ENCODE measurements around the gene ADGRD1.

The ADGRD1 gene

GRCh38 chr12:131075194-131075593 lies 121.5 kb downstream of the ADGRD1 start:
- DNase-seq = no peak

DNA sequence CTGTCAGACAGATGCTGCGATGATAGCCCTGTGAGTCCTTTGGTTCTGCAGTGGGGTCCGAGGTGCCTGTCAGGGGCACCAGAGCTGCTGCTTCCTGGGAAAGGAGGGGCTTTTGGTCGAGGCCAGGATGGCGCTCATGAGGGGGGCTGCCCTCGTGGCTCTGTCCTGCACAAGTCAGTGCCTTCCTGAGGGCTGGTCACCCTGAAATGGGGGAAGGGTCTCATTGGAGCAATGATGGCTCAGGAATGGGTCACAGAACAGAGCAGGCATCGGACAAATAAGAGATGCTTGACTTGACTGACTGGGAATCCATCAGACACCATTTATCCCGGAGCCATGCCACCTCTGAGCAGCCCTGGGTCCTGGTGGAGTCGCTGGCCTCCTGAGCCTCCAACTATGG lies 121.9 kb downstream of the ADGRD1 start:
- DNase-seq = no peak

DNA sequence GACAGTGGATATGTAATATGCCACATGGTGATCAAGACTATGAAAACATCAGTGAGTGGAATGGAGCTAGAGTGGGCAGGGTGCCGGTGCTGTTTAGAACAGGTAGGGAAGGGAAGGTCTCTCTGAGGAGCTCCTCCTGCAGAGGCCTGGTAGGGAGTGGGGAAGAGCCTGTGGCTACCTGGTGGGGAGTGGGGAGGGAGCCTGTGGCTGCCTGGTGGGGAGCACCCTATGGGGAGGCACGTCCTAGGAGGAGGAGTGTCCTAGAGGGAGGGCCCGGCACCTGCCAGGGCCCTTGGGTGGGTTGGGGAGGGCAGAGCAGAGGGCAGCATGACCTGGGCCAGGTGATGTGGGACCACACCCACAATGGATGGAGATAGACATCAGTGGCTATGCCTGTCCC lies 122.6 kb downstream of the ADGRD1 start:
- DNase-seq = no peak

- no peak for DNase-seq
Measured at GRCh38 chr12:131076791-131077747, 123.4 kb downstream of the ADGRD1 start.

DNA sequence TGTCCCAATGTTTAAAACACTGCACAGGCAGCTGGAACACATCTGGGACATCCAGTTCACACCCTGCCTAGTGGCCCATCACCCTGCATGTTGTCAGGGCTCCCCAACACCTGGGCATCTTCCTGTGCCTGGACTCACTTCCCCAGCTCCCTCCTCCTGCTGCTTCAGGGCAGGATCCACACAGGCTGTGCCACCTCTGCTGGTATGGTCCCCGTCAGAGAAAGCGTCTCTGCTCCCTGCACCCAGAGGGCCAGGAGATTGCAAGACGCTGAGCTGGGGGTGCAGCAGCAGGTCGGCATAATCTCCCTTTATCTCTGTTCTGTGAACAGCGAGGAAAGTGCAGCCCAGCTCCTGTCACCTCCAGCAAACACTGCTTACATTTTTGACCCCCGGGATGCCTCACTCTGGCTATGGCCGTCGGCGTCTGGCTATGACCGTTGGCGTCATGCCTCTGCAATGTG lies 124.3 kb downstream of the ADGRD1 start:
- DNase-seq = no peak

DNA sequence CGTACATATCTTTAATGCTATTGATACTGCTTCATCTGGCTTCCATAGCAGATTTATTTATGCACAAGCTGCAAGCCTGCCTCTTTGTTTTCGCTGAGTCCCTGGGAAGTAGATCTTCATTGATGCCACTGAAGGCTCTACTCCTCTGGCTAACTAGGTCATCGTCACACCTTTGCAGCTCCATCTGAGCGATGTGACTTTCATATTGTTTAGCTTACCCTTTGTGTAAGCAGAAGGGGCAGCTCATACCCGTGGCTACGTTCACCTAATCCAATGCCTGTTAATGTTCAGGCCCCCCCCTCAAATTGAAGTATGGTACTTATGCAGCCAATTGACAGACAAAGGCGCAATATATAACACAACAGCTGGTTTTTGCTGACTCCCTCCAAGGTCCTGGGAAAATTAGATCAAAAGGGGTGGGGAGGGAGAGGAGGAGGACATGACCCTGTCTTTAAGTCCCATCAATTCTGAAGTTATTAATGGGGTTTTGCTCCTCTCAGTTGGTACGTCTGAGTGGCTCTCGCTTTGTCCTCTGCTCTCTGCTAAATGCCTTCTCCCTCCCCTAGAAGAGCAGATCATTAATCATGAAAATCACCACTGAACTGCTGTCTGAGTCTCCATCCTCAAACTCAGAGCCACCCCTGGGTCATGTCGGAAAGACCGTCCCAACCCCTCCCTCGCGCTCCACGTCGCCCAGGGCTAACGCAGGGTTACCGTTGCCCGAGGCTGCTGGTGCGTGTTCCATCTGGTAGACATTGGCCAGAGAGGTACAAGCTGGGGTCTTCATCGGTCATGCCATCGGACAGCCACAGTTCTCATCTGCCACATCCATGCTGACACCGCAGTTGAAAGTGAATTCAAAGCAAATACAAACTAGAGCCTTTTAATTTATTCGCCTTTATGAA lies 128.8 kb downstream of the ADGRD1 start:
- DNase-seq = no peak

DNA sequence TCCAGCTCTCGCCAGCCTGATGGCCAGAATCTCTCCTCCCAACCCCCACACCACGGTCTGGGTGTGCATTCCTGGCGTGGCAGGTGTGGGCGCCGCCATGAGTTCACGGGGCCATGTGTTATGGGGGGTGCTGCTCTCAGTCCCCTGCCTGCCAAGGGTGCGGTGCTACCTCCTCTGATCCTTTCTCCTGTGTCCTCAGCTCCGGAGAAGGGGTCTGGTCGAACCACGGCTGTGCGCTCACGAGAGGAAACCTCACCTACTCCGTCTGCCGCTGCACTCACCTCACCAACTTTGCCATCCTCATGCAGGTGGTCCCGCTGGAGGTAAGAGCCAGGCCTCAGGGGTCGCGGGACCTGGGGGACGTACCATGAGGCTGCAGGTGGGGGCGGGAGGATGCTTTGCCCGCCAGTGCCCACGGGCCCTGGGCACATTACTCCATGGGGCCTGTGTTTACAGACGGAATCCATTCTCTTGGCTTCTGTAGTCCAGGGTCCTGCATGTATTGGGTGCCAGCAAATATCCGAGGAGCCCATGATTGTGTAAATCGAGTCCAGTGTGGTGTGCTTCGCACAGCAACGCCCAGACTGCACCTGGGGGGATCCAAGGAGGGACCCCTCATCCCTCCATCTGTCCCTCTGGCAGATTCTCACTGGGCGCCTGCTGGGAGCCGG lies 130.8 kb downstream of the ADGRD1 start:
- no peak for DNase-seq

- DNase-seq = no peak
Measured at GRCh38 chr12:131085125-131085815, 131.6 kb downstream of the ADGRD1 start.

GRCh38 chr12:131085816-131086591 lies 132.3 kb downstream of the ADGRD1 start:
- no peak for DNase-seq

- DNase-seq = no peak
Measured at GRCh38 chr12:131087302-131087818, 133.7 kb downstream of the ADGRD1 start.

GRCh38 chr12:131087991-131088700 lies 134.4 kb downstream of the ADGRD1 start:
- no peak for DNase-seq

DNA sequence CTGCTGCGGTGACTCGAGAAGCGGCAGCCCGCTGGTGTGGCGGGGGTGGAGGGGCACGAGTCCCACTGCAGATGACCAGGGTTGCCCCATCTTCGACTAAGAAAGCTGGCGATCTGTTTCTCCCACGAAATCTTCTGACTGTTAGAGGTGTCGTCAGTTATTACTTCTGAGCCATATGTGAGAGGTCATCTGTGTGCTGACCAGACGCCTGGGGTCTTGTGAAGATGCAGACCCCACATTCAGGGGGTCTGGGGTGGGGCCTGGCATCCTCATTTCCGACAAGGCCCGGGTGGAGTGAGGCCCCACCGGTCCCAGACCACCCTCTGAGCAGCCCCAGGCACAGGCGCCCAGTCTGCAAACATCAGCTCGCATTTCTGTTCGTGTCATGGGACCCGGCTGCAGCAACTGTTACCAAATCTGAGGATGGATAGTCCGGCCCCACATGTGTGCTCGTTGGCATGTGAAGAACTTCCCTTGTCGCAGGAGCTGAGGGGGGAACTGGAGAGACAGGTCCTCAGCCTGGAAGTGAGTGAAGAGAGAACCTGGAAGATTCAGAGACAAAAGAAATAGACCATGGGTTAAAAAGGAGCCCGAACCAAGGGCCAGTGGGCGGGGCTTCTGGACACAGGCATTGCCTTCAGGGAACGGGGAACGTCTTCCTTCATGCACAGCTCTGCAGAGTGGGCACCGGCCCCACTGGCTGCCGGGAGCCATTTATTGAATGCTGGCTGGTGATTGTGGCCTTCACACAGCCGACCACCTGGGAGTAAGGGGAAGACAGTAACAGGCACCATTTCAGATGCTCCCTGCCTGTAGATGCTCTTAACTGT lies 135.2 kb downstream of the ADGRD1 start:
- DNase-seq = no peak

- no peak for DNase-seq
Measured at GRCh38 chr12:131089531-131090273, 136.0 kb downstream of the ADGRD1 start.

DNA sequence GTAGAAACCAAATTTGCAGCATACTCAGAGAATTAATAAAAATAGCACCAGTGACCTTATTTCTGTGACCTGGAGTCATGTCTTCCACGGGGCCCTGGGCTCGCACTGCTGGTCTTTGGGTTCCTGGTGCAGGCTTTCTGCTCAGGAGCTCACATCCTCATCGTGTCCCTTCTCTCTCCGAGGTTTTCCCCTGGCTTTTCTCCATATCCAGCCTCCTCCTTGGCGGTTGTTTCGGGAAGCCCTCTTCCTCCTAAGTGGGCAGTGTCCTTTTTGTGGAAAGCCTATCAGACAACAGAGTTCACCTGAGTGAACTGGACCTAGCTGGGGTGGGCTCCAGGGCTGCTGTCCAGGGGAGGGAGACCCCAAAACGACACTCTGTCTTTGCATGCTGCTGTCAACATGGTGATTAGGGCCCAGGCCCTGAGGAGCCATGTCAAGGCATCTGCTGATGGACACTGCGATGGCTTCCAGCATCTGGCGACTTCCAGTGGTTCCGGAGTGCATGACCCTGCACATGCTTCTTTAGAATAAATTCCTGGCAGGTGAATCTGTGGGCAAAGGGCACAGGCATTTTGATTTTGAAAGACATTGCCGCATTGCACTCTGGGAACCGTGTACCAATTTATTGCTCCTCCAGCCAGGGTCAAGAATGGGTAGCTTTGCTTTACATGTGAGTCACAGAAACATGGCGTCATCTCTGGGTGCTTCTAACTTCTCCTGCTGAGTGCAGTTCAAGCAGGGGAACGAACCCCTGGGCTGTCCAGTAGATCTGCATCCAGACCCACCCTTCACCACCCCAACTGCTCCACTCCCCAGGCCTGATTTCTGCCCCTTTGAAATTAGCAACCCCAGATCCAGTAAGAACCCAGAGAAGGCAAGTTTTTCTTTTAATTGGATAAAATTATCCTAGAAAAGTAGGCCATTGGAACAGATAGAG lies 136.8 kb downstream of the ADGRD1 start:
- no peak for DNase-seq

GRCh38 chr12:131091413-131091975 lies 137.8 kb downstream of the ADGRD1 start:
- no peak for DNase-seq

GRCh38 chr12:131091976-131092691 lies 138.4 kb downstream of the ADGRD1 start:
- no peak for DNase-seq
